IPS DF 6.9 (cell line): Measurements from ENCODE around the gene FTCDNL1.

ENCODE experiments used
- DNase-seq: peaks from one replicate; pipeline ENCODE4 v3.0.0-alpha.2; 2013; ENCODE audit warnings: low read depth, low spot score
- H3K27ac ChIP-seq: one replicate; pipeline ENCODE4 v1.5.1; 2013; ENCODE audit warnings: low read length, control low read depth
- H3K27me3 ChIP-seq: 2 replicates; pipeline ENCODE4 v1.6.1; 2013; ENCODE audit warnings: mild to moderate bottlenecking, low read length; ENCODE audit not compliant: control insufficient read depth, insufficient read depth
- H3K36me3 ChIP-seq: 2 replicates; pipeline ENCODE4 v1.6.1; 2013; ENCODE audit warnings: low read length; ENCODE audit not compliant: control insufficient read depth, insufficient read depth
- H3K4me1 ChIP-seq: 2 replicates; pipeline ENCODE4 v1.6.1; 2013; ENCODE audit warnings: low read length; ENCODE audit not compliant: control insufficient read depth, insufficient read depth
- H3K4me3 ChIP-seq: 2 replicates; pipeline ENCODE4 v1.5.1; 2013; ENCODE audit warnings: mild to moderate bottlenecking, low read length
- H3K9me3 ChIP-seq: 2 replicates; pipeline ENCODE4 v1.6.1; 2013; ENCODE audit warnings: low read length, inconsistent platforms; ENCODE audit not compliant: control insufficient read depth, insufficient read depth
- WGBS: extraction: QIAGEN DNeasy Blood & Tissue Kit; methylation state at CpG from one replicate; pipeline ENCODE4 v1.1.7; 2013; ENCODE audit warnings: mixed read lengths, missing lambda C conversion rate; ENCODE audit not compliant: insufficient read length, insufficient coverage; 5-methylcytosine and 5-hydroxymethylcytosine counted together

Gene FTCDNL1

GRCh38 chr2:199770716-199771115 lies 80.3 kb downstream of the FTCDNL1 start:
- no peak overlapping the region for H3K4me3 ChIP-seq
- H3K9me3 ChIP-seq = no peaks in the 10 kb centered on the region
- no peaks in the 10 kb centered on the region for H3K4me1 ChIP-seq
- DNase-seq = no peak
- no peak overlapping the region for H3K27ac ChIP-seq
- no peaks in the 10 kb centered on the region for H3K36me3 ChIP-seq
- WGBS = no CpG with 5 or more reads among the region's 2 CpGs
- H3K27me3 ChIP-seq = no peaks in the 10 kb centered on the region

- DNase-seq = no peak
- Histone ChIP-seq H3K4me3 (no peak overlapping the region), H3K9me3 (no peaks in the 10 kb centered on the region), H3K4me1 (no peaks in the 10 kb centered on the region), H3K27ac (no peak overlapping the region), H3K27me3 (no peaks in the 10 kb centered on the region), H3K36me3 (no peaks in the 10 kb centered on the region)
- no CpG with 5 or more reads among the region's 5 CpGs for WGBS
Measured at GRCh38 chr2:199765646-199766045, 85.3 kb downstream of the FTCDNL1 start.

GRCh38 chr2:199764273-199764800 lies 86.7 kb downstream of the FTCDNL1 start:
- Histone ChIP-seq H3K36me3 (no peaks in the 10 kb centered on the region), H3K27ac (no peak overlapping the region), H3K9me3 (no peaks in the 10 kb centered on the region), H3K4me3 (no peak overlapping the region), H3K4me1 (no peaks in the 10 kb centered on the region), H3K27me3 (no peaks in the 10 kb centered on the region)
- no peak for DNase-seq
- WGBS = no CpG with 5 or more reads among the region's 7 CpGs

DNA sequence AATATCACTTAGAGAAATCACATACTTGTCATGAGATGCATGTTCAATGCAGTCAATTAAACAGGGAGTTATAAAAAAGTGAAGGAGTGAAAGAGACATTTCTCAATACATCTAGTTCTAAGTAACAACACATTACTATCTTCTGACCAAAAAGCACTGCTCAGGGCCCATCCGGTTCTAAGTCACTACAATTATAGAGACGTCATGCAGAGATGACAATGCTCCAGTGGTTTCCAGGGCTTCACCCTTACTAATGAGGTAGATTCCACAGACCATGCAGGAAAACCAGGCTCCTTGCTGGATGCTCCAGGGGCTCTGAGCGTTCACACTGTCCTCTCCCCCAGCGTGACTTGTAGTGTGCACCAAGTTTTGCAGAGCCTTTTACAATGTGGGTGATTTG lies 88.0 kb downstream of the FTCDNL1 start:
- Histone ChIP-seq H3K9me3 (no peaks in the 10 kb centered on the region), H3K27ac (no peak overlapping the region), H3K36me3 (no peaks in the 10 kb centered on the region), H3K4me3 (no peak overlapping the region), H3K4me1 (no peaks in the 10 kb centered on the region), H3K27me3 (no peaks in the 10 kb centered on the region)
- WGBS = no CpG with 5 or more reads among the region's 4 CpGs
- DNase-seq = no peak

GRCh38 chr2:199760574-199760973 lies 90.4 kb downstream of the FTCDNL1 start:
- H3K4me3 ChIP-seq = no peak overlapping the region
- no peaks in the 10 kb centered on the region for H3K27me3 ChIP-seq
- no peaks in the 10 kb centered on the region for H3K4me1 ChIP-seq
- no peaks in the 10 kb centered on the region for H3K9me3 ChIP-seq
- no CpG with 5 or more reads among the region's 3 CpGs for WGBS
- H3K36me3 ChIP-seq = no peaks in the 10 kb centered on the region
- DNase-seq = no peak
- H3K27ac ChIP-seq = no peak overlapping the region

DNA sequence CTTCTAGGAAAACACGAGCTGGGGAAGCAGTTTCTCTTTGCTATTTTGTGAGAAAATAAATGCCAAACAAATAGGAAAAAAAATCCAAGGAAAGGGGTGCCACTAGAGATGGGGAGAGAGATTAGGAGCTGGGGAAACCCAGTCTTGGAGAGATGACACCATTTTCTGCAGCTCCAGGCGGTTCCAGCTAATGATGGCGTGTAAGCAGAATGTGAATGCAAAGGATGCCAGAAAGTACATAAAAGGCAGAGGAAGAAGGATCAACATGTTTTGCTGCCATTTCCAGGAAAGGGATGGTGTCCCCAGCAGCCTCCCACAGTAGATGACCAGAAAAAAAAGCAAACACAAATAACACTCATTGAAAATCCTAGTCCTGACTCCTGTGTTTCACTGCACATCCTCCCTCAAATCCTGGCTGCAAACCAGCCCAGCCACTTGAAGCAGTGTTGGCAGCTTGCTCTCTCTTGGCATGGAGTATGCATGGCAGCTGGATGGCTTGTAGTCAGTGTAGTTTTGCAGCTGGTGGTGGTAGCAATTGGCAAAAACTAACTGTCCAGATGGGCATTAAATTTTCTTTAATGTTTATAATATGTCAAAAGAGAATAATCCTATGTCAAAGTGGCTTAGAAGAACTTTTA lies 93.6 kb downstream of the FTCDNL1 start:
- no peak overlapping the region for H3K4me3 ChIP-seq
- H3K36me3 ChIP-seq = no peaks in the 10 kb centered on the region
- WGBS = no CpG with 5 or more reads among the region's 3 CpGs
- H3K27ac ChIP-seq = no peak overlapping the region
- H3K4me1 ChIP-seq = no peaks in the 10 kb centered on the region
- DNase-seq = no peak
- H3K9me3 ChIP-seq = no peaks in the 10 kb centered on the region
- no peaks in the 10 kb centered on the region for H3K27me3 ChIP-seq

GRCh38 chr2:199756743-199757142 lies 94.2 kb downstream of the FTCDNL1 start:
- Histone ChIP-seq H3K27ac (no peak overlapping the region), H3K4me3 (no peak overlapping the region), H3K36me3 (no peaks in the 10 kb centered on the region), H3K4me1 (peaks cover 1% of the 10 kb centered on the region; the same call in 1 of the 2 replicates), H3K9me3 (no peaks in the 10 kb centered on the region), H3K27me3 (no peaks in the 10 kb centered on the region)
- DNase-seq = no peak
- WGBS = no CpG with 5 or more reads among the region's 1 CpG

GRCh38 chr2:199756211-199756610 lies 94.8 kb downstream of the FTCDNL1 start:
- no CpG with 5 or more reads among the region's 3 CpGs for WGBS
- H3K9me3 ChIP-seq = no peaks in the 10 kb centered on the region
- no peak for DNase-seq
- H3K4me1 ChIP-seq = peaks cover 1% of the 10 kb centered on the region; the same call in 1 of the 2 replicates
- no peak overlapping the region for H3K4me3 ChIP-seq
- no peaks in the 10 kb centered on the region for H3K36me3 ChIP-seq
- H3K27me3 ChIP-seq = no peaks in the 10 kb centered on the region
- no peak overlapping the region for H3K27ac ChIP-seq

GRCh38 chr2:199754766-199755165 lies 96.2 kb downstream of the FTCDNL1 start:
- Histone ChIP-seq H3K27ac (no peak overlapping the region), H3K4me1 (peaks cover 1% of the 10 kb centered on the region; the same call in 1 of the 2 replicates), H3K27me3 (no peaks in the 10 kb centered on the region), H3K36me3 (no peaks in the 10 kb centered on the region), H3K4me3 (no peak overlapping the region), H3K9me3 (no peaks in the 10 kb centered on the region)
- no CpG with 5 or more reads among the region's 3 CpGs for WGBS
- DNase-seq = no peak

- H3K27me3 ChIP-seq = no peaks in the 10 kb centered on the region
- peaks cover 1% of the 10 kb centered on the region; the same call in 1 of the 2 replicates for H3K4me1 ChIP-seq
- no peak for DNase-seq
- H3K4me3 ChIP-seq = no peak overlapping the region
- H3K27ac ChIP-seq = no peak overlapping the region
- no peaks in the 10 kb centered on the region for H3K36me3 ChIP-seq
- WGBS = no CpG with 5 or more reads among the region's 8 CpGs
- H3K9me3 ChIP-seq = no peaks in the 10 kb centered on the region
Measured at GRCh38 chr2:199751492-199752120, 99.4 kb downstream of the FTCDNL1 start.
